Chondrocyte (in vitro differentiated cells): Measurements from ENCODE around the gene COL5A1. TPM values are rescaled to one million over a fixed set of nuclear protein-coding genes. Genes with fewer than 3 reads are reported as not detected.

Experiments used
- DNase-seq: peaks from one replicate; pipeline ENCODE4 v3.0.0; 2021; ENCODE audit warnings: mixed read lengths, low spot score
- H3K27ac Mint-ChIP-seq: one replicate; pipeline ENCODE4 v1.8.0; 2021; ENCODE audit warnings: mild to moderate bottlenecking, moderate library complexity, mixed read lengths; ENCODE audit not compliant: unreplicated experiment
- H3K27me3 Mint-ChIP-seq: 2 replicates; pipeline ENCODE4 v1.8.0; 2021; ENCODE audit warnings: low read depth, mixed read lengths
- H3K36me3 Mint-ChIP-seq: 2 replicates; pipeline ENCODE4 v1.8.0; 2021; ENCODE audit warnings: low read depth, mixed read lengths
- H3K4me1 Mint-ChIP-seq: 2 replicates; pipeline ENCODE4 v1.8.0; 2021; ENCODE audit warnings: low read depth, mild to moderate bottlenecking, mixed read lengths
- H3K4me3 Mint-ChIP-seq: one replicate; pipeline ENCODE4 v1.8.0; 2021; ENCODE audit warnings: mild to moderate bottlenecking, moderate library complexity, mixed read lengths; ENCODE audit not compliant: unreplicated experiment
- H3K9me3 Mint-ChIP-seq: 2 replicates; pipeline ENCODE4 v1.8.0; 2021; ENCODE audit warnings: low read depth, mixed read lengths
- long read RNA-seq: library from polyadenylated mRNA; stranded (forward); transcript quantifications from one replicate; pipeline ENCODE4 v2.0.0, GENCODE V29; 2021
- total RNA-seq: library from RNA; stranded (reverse); gene quantifications from 3 replicates; pipeline ENCODE4 v1.2.1, GENCODE V29; 2021
- TF ChIP-seq, protein P1 (sequence below): fragments of 200-600 bp; sonication (generic); IDR thresholded peaks from 2 replicates; pipeline ENCODE4 v1.5.0; 2021; ENCODE audit warnings: antibody characterized with exemption, mild to moderate bottlenecking, moderate library complexity

The COL5A1 gene
- 2,235 to 2,410 TPM (median 2,315 TPM) in 3 replicates for total RNA-seq
- long read RNA-seq, full-length matches to known transcripts: 232 of 4,557 reads
- long read RNA-seq, partial matches to known transcripts: 2,713 of 4,557 reads
- long read RNA-seq, other reads (novel, unspliced or antisense): 1,612 of 4,557 reads

GRCh38 chr9:134641173-134641989, at the start of gene COL5A1:
Gene COL5A1, plus strand, starts transcription at chr9:134641803. Its CDS starts 385 bp downstream, at chr9:134642188.
- no peak for DNase-seq
- H3K27me3 Mint-ChIP-seq: no peaks in the 10 kb centered on the region
- peak within 1 kb of the TSS; percentile 95 for H3K4me3 Mint-ChIP-seq
- H3K9me3 Mint-ChIP-seq: no peaks in the 10 kb centered on the region
- peaks cover 22% of the 10 kb centered on the region for H3K36me3 Mint-ChIP-seq
- H3K4me1 Mint-ChIP-seq: peaks cover 44% of the 10 kb centered on the region
- H3K27ac Mint-ChIP-seq: peak within 1 kb of the TSS; percentile 94
- TF ChIP-seq, protein P1, sequence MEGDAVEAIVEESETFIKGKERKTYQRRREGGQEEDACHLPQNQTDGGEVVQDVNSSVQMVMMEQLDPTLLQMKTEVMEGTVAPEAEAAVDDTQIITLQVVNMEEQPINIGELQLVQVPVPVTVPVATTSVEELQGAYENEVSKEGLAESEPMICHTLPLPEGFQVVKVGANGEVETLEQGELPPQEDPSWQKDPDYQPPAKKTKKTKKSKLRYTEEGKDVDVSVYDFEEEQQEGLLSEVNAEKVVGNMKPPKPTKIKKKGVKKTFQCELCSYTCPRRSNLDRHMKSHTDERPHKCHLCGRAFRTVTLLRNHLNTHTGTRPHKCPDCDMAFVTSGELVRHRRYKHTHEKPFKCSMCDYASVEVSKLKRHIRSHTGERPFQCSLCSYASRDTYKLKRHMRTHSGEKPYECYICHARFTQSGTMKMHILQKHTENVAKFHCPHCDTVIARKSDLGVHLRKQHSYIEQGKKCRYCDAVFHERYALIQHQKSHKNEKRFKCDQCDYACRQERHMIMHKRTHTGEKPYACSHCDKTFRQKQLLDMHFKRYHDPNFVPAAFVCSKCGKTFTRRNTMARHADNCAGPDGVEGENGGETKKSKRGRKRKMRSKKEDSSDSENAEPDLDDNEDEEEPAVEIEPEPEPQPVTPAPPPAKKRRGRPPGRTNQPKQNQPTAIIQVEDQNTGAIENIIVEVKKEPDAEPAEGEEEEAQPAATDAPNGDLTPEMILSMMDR: peak; percentile 45

DNA sequence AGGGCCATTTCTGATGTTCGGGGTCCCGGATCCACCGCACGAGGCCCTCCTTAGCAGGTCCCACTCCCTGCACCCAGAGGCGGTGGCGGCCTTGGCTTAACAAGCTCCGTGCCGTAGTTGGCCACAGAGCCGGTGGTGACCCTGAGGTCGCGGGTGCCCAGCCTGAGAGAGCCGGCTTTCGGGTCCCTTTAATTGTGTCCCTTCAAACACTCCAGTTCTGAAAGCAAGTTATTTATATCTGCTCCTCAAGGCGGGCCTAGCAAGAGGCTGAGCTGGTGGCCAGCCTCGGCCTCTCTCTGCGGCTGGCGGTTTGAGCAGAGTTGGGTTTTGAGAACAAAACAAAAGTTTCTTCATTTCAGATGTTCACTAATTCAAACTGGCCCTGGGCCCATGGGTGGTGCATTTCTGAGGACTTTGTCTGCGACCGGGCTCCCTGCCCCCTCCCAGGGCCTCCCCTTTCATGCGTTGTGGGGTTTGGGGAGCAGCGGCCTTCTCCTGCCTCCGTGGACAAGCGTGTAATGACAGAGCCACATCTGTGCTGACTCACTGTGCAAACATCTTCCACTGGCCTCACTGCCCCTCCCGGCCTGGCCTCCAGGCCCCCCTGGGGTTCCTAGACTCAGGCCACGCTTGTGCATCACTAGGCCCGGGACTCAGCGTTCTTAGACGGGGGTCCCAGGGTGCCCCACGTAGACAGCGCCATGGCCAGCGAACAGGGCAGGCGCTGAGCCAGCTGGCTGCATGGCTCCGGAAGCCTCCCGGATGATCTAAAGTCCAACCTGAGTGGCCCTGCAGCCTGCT, 49.4 kb upstream of the COL5A1 start:
- no peaks in the 10 kb centered on the region for H3K9me3 Mint-ChIP-seq
- H3K4me1 Mint-ChIP-seq: peaks cover 42% of the 10 kb centered on the region
- H3K4me3 Mint-ChIP-seq: peak overlapping the region; percentile 33
- DNase-seq: peak; percentile 88
- no peaks in the 10 kb centered on the region for H3K27me3 Mint-ChIP-seq
- TF ChIP-seq, protein P1: no peak
- H3K36me3 Mint-ChIP-seq: no peaks in the 10 kb centered on the region
- peak overlapping the region; percentile 96 for H3K27ac Mint-ChIP-seq

DNA sequence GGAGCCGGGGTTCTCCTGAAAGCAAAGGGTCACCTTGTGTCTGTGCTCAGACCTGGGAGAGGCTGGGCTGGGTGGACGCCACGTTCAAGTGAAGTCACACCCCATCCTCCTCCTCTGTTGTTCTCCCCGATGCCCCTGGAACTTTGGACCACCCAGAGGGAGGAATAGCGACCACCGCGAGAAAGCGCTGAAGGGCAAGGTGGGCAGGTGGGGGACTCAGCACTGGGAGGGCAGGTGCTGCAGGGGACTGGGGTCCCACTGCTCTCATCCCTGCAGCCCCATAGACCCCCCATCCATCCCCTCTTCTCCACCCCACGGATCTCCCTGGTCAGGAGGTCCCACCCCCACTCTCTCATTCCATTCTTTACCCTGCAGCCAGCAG, 48.8 kb upstream of the COL5A1 start:
- H3K4me1 Mint-ChIP-seq: peaks cover 42% of the 10 kb centered on the region

DNA sequence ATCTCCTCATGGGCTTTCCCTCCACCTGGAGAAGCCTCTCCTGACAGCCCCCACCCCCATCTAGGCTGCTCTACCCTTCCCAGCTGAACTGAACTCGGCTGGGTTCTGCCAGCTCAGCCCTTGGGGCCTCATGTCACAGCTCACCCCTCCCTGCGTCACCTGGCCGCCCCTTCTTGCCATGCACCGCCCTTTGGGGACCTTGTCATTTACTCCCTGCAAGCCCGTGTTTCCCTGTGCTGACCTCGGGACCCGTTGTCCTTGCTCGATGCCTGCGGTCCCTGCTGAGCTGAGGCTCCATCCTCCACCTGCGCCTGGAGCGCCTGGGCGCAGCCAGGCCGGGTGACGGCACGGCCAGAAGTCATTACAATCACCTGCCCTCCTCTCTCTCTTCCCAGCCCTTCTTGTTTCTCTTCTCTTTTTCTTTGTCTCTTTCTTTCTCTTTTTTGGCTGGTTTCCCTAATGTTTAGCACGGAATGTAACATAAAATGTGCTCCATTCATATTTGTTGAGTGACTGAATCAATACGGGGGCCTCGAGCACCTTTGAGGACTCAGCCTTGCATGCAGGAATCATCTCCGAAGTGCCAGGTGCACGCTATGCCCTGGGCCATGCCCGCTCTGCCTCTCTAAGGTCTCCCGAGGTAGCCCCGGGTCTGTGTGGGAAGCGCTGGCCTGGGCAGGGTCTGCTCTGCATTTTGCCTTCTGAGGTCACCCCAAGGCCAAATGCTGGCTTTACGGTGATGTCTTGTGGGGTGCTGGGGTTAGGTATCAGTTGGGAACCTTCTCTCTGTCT, 48.1 kb upstream of the COL5A1 start:
- H3K4me3 Mint-ChIP-seq: no peak overlapping the region
- no peaks in the 10 kb centered on the region for H3K36me3 Mint-ChIP-seq
- no peaks in the 10 kb centered on the region for H3K27me3 Mint-ChIP-seq

More for the DNA sequence above, 48.8 kb upstream of the COL5A1 start:
- no peaks in the 10 kb centered on the region for H3K9me3 Mint-ChIP-seq
- H3K4me3 Mint-ChIP-seq: no peak overlapping the region
- H3K27ac Mint-ChIP-seq: peak overlapping the region; percentile 96
- no peaks in the 10 kb centered on the region for H3K27me3 Mint-ChIP-seq
- no peaks in the 10 kb centered on the region for H3K36me3 Mint-ChIP-seq
- TF ChIP-seq, protein P1: no peak
- DNase-seq: no peak

More for the DNA sequence above, 48.1 kb upstream of the COL5A1 start:
- Mint-ChIP-seq H3K4me1 (peaks cover 42% of the 10 kb centered on the region), H3K9me3 (no peaks in the 10 kb centered on the region), H3K27ac (peak overlapping the region; percentile 96)
- no peak for DNase-seq
- TF ChIP-seq, protein P1: no peak
